HepG2 (cell line): ENCODE results near the gene PARK7. TPM values are rescaled to one million over a fixed set of nuclear protein-coding genes. Genes with fewer than 3 reads are reported as not detected.
A peak's percentile ranks its signal among the peaks of the same experiment; 100 is the strongest.

Experiments used
- ATAC-seq: fragments of 200-7000 bp; cut with Tn5 transposase; 3 replicates; pipeline ENCODE4 v1.9.1; 2020; ENCODE audit warnings: mild to moderate bottlenecking, moderate library complexity
- BruUV-seq: library from RNA; stranded (reverse); fragments of 400-500 nt; replicated peaks from 2 replicates; lab custom pipeline; 2021; lab: Mats Ljungman, UMichigan
- CTCF ChIA-PET: fragments of 300-600 bp; formaldehyde crosslinking; extraction: SDS; loops from one replicate; lab custom pipeline; 2021; ENCODE audit warnings: low total read pairs, inconsistent platforms, low intra/inter-chr PET ratio; lab: Yijun Ruan, JAX
- POLR2A ChIA-PET: fragments of 350-600 bp; sonication (Branson Sonifier 250); formaldehyde crosslinking; loops from one replicate; lab custom pipeline; 2020; ENCODE audit warnings: antibody characterized with exemption, inconsistent platforms; lab: Yijun Ruan, JAX
- DNase-seq: peaks from one replicate; pipeline ENCODE4 v3.0.0-alpha.2; 2015; ENCODE audit warnings: low spot score
- FAIRE-seq: peaks from 3 replicates; lab custom pipeline; 2011; peaks lifted over from hg19 to GRCh38; lab: Jason Lieb, UNC
- H2AFZ ChIP-seq: one replicate; pipeline ENCODE4 v1.6.1; 2011; ENCODE audit warnings: low read length, inconsistent platforms
- H3K27ac ChIP-seq: fragments of 300-600 bp; 3 replicates; pipeline ENCODE4 v1.8.0; 2011; ENCODE audit warnings: mixed run types, mild to moderate bottlenecking, mixed read lengths, low read length, inconsistent platforms; ENCODE audit not compliant: insufficient read depth; ENCODE audit errors: extremely low read length
- H3K27me3 ChIP-seq, 2 experiments: fragments of 200-600 bp in 1 of 2; 2 replicates in 1 of 2; 3 replicates in 1 of 2; pipeline versions ENCODE4 v1.6.0 to v1.8.0; 2011; ENCODE audit warnings: low read length in 2 of 2, mild to moderate bottlenecking in 2 of 2, moderate library complexity in 2 of 2, inconsistent platforms in 1 of 2; ENCODE audit not compliant: insufficient read depth in 2 of 2, control insufficient read depth in 1 of 2
- H3K36me3 ChIP-seq, 2 experiments: fragments of 200-600 bp in 1 of 2; replicated peaks in 1 of 2; 2 replicates in 1 of 2; 3 replicates in 1 of 2; pipeline versions ENCODE4 v1.5.1 to v1.8.0; 2011; ENCODE audit warnings: low read length in 2 of 2, inconsistent platforms in 1 of 2; ENCODE audit not compliant: insufficient read depth in 2 of 2, control insufficient read depth in 1 of 2
- H3K4me1 ChIP-seq: 2 replicates; pipeline ENCODE4 v1.5.1; 2012; ENCODE audit warnings: low read length, inconsistent platforms; ENCODE audit not compliant: insufficient read depth
- H3K4me2 ChIP-seq: 2 replicates; pipeline ENCODE4 v1.6.0; 2011; ENCODE audit warnings: low read depth, low read length, inconsistent platforms
- H3K4me3 ChIP-seq, 3 experiments: fragments of 200-600 bp in 1 of 3; sonication (generic), shearing (Covaris generic) in 1 of 3; replicated peaks in 1 of 3; 2 replicates each; pipeline ENCODE4 v1.5.1; 2011 to 2016; ENCODE audit warnings: low read length in 3 of 3, inconsistent platforms in 2 of 3, low read depth in 2 of 3, mild to moderate bottlenecking in 2 of 3, control low read depth in 1 of 3, mixed read lengths in 1 of 3; ENCODE audit not compliant: insufficient read depth in 1 of 3
- H3K79me2 ChIP-seq: one replicate; pipeline ENCODE4 v1.6.1; 2011; ENCODE audit warnings: low read length, inconsistent platforms; ENCODE audit not compliant: insufficient read depth
- H3K9ac ChIP-seq: 2 replicates; pipeline ENCODE4 v1.6.0; 2011; ENCODE audit warnings: mild to moderate bottlenecking, low read depth, low read length, inconsistent platforms; ENCODE audit not compliant: insufficient read depth
- H3K9me3 ChIP-seq: 2 replicates; pipeline ENCODE4 v1.5.1; 2012; ENCODE audit warnings: mild to moderate bottlenecking, low read length
- H4K20me1 ChIP-seq: 2 replicates; pipeline ENCODE4 v1.6.0; 2011; ENCODE audit warnings: inconsistent platforms, mild to moderate bottlenecking, low read length, moderate library complexity; ENCODE audit not compliant: insufficient read depth
- CBX5 ChIP-seq: sonication (generic); formaldehyde crosslinking; IDR thresholded peaks from 2 replicates; pipeline ENCODE4 v1.4.0; 2020; ENCODE audit warnings: missing genetic modification reagents, borderline replicate concordance
- CREB1 ChIP-seq, 2 experiments: fragments of 450-650 bp in 1 of 2; IDR thresholded peaks; 2 replicates each; pipeline ENCODE4 v1.6.1; 2016 to 2017; ENCODE audit warnings: control low read depth in 1 of 2, mild to moderate bottlenecking in 1 of 2, missing compliant biosample characterization in 1 of 2, missing genetic modification characterization in 1 of 2
- HMG20A ChIP-seq: IDR thresholded peaks from 2 replicates; pipeline ENCODE4 v1.6.1; 2016; ENCODE audit warnings: borderline replicate concordance
- HOXA7 ChIP-seq: sonication (generic); formaldehyde crosslinking; IDR thresholded peaks from 2 replicates; pipeline ENCODE4 v1.8.1; 2022; ENCODE audit warnings: mild to moderate bottlenecking, missing genetic modification reagents, moderate library complexity
- NCOR1 ChIP-seq: fragments of 200-600 bp; sonication (generic); IDR thresholded peaks from 2 replicates; pipeline ENCODE4 v1.7.0; 2017; ENCODE audit warnings: antibody characterized with exemption, low read length, borderline replicate concordance
- NFE2L1 ChIP-seq: sonication (generic); formaldehyde crosslinking; IDR thresholded peaks from 2 replicates; pipeline ENCODE4 v1.4.0; 2020; ENCODE audit warnings: missing genetic modification reagents, mild to moderate bottlenecking, borderline replicate concordance
- NFIC ChIP-seq: IDR thresholded peaks from 2 replicates; pipeline ENCODE4 v1.6.1; 2012; ENCODE audit warnings: mild to moderate bottlenecking, low read length, inconsistent platforms
- RNF2 ChIP-seq: fragments of 450-650 bp; conservative IDR thresholded peaks from 2 replicates; pipeline ENCODE4 v1.6.1; 2016; ENCODE audit warnings: low read depth
- SNAI1 ChIP-seq: sonication (generic); formaldehyde crosslinking; IDR thresholded peaks from 2 replicates; pipeline ENCODE4 v1.5.0; 2020; ENCODE audit warnings: mild to moderate bottlenecking, missing genetic modification reagents, borderline replicate concordance
- ZFP82 ChIP-seq: sonication (generic); formaldehyde crosslinking; IDR thresholded peaks from 2 replicates; pipeline ENCODE4 v1.5.1; 2020; ENCODE audit warnings: mild to moderate bottlenecking, missing genetic modification reagents, borderline replicate concordance
- ZMYM2 ChIP-seq: sonication (generic); formaldehyde crosslinking; IDR thresholded peaks from 2 replicates; pipeline ENCODE4 v1.8.0; 2022; ENCODE audit warnings: mild to moderate bottlenecking, missing genetic modification reagents
- ZNF468 ChIP-seq: sonication (generic); formaldehyde crosslinking; IDR thresholded peaks from 2 replicates; pipeline ENCODE4 v1.8.0; 2022; ENCODE audit warnings: mild to moderate bottlenecking, moderate library complexity, missing genetic modification reagents
- ZNF652 ChIP-seq: IDR thresholded peaks from 2 replicates; pipeline ENCODE4 v1.6.1; 2016; ENCODE audit warnings: low read depth, borderline replicate concordance
- WGBS: methylation state at CpG from one replicate; pipeline ENCODE4 v1.1.6; 2017; ENCODE audit warnings: low lambda C conversion rate; 5-methylcytosine and 5-hydroxymethylcytosine counted together
- in situ Hi-C: cut with HindIII; loops from 2 replicates; pipeline ENCODE4 v1.10.0; 2017; ENCODE audit warnings: low pct_unique_long_range_greater_than_20kb; ENCODE audit not compliant: extremely low pct_ligation_motif_present
- intact Hi-C: fragments of 100-400 bp; cut with micrococcal nuclease; formaldehyde crosslinking; loops from one replicate; pipeline ENCODE4 v1.10.0; 2022; ENCODE audit not compliant: unreplicated experiment
- polyA plus RNA-seq, 8 experiments: library from polyadenylated mRNA; depleted of rRNA in 3 of 8; stranded (reverse) in 7 of 8; unstranded in 1 of 8; fragments of >200 nt; fragmentation: Illumina TruSeq in 4 of 8; extraction: Trizol in 4 of 8; gene quantifications; 2 replicates each; pipeline versions ENCODE4 v1.2.1 to v1.2.3, GENCODE V29; 2011 to 2016; ENCODE audit warnings: low read depth in 4 of 8, missing spikeins in 1 of 8, mixed read lengths in 1 of 8; ENCODE audit not compliant: insufficient read depth in 1 of 8
- total RNA-seq, 5 experiments: library from RNA; depleted of rRNA; stranded (reverse); fragments of >200 nt; fragmentation: Illumina TruSeq; extraction: Trizol; gene quantifications; 2 replicates each; pipeline ENCODE4 v1.2.3, GENCODE V29; 2016; ENCODE audit warnings: low read depth in 1 of 5
- TF ChIP-seq, protein P1 (sequence below): IDR thresholded peaks from 2 replicates; pipeline ENCODE4 v1.6.1; 2016; ENCODE audit warnings: low read depth, missing genetic modification reagents, missing compliant biosample characterization
- TF ChIP-seq, protein P2 (sequence below): sonication (generic); formaldehyde crosslinking; IDR thresholded peaks from 2 replicates; pipeline ENCODE4 v1.4.0; 2020; ENCODE audit warnings: missing genetic modification reagents
- TF ChIP-seq, protein P3 (sequence below): sonication (generic); formaldehyde crosslinking; IDR thresholded peaks from 2 replicates; pipeline ENCODE4 v1.4.0; 2020; ENCODE audit warnings: low read depth, mild to moderate bottlenecking, missing genetic modification reagents

Gene PARK7
- total and polyA plus RNA-seq, 2 of the 13 experiments (the other 11 are each of a cell fraction or from before 2014, with no cell fraction given): 212 to 296 TPM

DNA sequence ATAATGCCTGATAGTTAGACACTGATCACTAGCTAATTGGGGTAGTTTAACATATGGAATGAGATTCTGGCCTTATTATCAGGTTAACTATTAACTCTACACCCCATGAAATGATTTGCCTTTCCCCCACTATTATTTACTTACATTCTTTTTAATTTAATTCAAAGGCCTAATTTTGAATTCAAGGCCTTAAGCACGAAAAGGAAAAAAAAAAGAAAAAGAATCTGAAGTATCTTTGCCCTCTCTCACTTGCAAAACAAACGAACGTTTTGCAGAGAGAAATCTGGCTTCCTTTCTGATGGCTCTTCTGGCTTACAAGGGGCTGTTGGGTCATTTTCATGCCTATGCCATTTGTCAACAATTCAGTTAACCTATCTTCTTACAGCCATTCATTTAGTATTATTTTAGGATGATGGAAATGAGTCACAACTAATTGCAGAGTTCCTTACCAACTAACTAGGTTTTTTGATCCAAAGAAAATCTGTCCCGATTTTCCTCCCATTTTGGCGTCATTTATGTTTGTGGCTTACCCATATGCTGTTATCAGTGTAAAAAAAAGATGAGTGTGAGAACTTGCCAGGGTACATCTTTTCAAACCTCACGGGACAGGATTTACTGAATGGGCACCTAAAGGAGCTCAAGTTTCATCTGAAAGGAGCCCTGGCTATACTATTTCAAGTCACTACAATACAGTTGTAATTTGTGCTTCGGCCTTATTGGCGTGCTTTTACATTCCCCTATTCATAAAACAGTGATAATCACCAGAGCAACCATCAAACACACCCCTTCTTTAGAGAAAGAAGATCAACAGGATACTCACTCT is 66.4 kb downstream of the PARK7 start:
- H3K36me3 ChIP-seq: peaks cover 2 to 21% of the 10 kb centered on the region in 2 experiments; a peak in 4 of 5 replicates
- H3K4me1 ChIP-seq: peaks cover 41% of the 10 kb centered on the region
- intact Hi-C loops: loop anchor here (1.0 to 10.0 kb wide), 7 partner anchors 49 to 287 kb away; no protein-coding TSS in a partner anchor
- peaks cover 31% of the 10 kb centered on the region for H4K20me1 ChIP-seq
- POLR2A ChIA-PET: interaction anchor here (0.6 to 3.7 kb wide), 44 partner anchors 11 to 322 kb away, joined by 3 to 99 read pairs (median 8); partner anchors contain the start of gene PARK7
- H3K27ac ChIP-seq: peak overlapping the region; percentile 99
- H3K4me3 ChIP-seq: peak overlapping the region; percentile 5 to 31 (median 20); a peak in 5 of 6 replicates
- H3K9me3 ChIP-seq: no peaks in the 10 kb centered on the region
- no TSS peak for BruUV-seq
- WGBS: 8% methylated on average over 8 of the region's 8 CpGs
- CTCF ChIA-PET: no interaction called here
- H3K4me2 ChIP-seq: peak overlapping the region; percentile 65
- in situ Hi-C loops: loop anchor here (10.0 to 25.0 kb wide), 2 partner anchors 109 to 207 kb away; no protein-coding TSS in a partner anchor
- no peak for FAIRE-seq
- DNase-seq: peak; percentile 76
- ATAC-seq: no peak
- H3K79me2 ChIP-seq: peaks cover 51% of the 10 kb centered on the region
- peak overlapping the region; percentile 100 for H3K9ac ChIP-seq
- H2AFZ ChIP-seq: no peak overlapping the region
- peaks cover 0 to 5% of the 10 kb centered on the region in 2 experiments; a peak in 1 of 5 replicates for H3K27me3 ChIP-seq
- TF ChIP-seq RNF2: no peak
- TF ChIP-seq, protein P1, sequence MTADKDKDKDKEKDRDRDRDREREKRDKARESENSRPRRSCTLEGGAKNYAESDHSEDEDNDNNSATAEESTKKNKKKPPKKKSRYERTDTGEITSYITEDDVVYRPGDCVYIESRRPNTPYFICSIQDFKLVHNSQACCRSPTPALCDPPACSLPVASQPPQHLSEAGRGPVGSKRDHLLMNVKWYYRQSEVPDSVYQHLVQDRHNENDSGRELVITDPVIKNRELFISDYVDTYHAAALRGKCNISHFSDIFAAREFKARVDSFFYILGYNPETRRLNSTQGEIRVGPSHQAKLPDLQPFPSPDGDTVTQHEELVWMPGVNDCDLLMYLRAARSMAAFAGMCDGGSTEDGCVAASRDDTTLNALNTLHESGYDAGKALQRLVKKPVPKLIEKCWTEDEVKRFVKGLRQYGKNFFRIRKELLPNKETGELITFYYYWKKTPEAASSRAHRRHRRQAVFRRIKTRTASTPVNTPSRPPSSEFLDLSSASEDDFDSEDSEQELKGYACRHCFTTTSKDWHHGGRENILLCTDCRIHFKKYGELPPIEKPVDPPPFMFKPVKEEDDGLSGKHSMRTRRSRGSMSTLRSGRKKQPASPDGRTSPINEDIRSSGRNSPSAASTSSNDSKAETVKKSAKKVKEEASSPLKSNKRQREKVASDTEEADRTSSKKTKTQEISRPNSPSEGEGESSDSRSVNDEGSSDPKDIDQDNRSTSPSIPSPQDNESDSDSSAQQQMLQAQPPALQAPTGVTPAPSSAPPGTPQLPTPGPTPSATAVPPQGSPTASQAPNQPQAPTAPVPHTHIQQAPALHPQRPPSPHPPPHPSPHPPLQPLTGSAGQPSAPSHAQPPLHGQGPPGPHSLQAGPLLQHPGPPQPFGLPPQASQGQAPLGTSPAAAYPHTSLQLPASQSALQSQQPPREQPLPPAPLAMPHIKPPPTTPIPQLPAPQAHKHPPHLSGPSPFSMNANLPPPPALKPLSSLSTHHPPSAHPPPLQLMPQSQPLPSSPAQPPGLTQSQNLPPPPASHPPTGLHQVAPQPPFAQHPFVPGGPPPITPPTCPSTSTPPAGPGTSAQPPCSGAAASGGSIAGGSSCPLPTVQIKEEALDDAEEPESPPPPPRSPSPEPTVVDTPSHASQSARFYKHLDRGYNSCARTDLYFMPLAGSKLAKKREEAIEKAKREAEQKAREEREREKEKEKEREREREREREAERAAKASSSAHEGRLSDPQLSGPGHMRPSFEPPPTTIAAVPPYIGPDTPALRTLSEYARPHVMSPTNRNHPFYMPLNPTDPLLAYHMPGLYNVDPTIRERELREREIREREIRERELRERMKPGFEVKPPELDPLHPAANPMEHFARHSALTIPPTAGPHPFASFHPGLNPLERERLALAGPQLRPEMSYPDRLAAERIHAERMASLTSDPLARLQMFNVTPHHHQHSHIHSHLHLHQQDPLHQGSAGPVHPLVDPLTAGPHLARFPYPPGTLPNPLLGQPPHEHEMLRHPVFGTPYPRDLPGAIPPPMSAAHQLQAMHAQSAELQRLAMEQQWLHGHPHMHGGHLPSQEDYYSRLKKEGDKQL (CRISPR knock-in tag): peak; percentile 28; the same call in 1 of the 2 replicates
- no peak for TF ChIP-seq ZNF468 (CRISPR knock-in tag)
- TF ChIP-seq, protein P2, sequence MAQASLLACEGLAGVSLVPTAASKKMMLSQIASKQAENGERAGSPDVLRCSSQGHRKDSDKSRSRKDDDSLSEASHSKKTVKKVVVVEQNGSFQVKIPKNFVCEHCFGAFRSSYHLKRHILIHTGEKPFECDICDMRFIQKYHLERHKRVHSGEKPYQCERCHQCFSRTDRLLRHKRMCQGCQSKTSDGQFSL: no peak
- TF ChIP-seq CBX5 (CRISPR knock-in tag): no peak
- TF ChIP-seq HMG20A (CRISPR knock-in tag): peak; percentile 42; the same call in 1 of the 2 replicates
- peak; percentile 38 for TF ChIP-seq NCOR1
- TF ChIP-seq ZFP82 (CRISPR knock-in tag): 0 out of 2 replicates have a peak, but pooled peaks have one; percentile 76
- no peak for TF ChIP-seq HOXA7 (CRISPR knock-in tag)
- no peak for TF ChIP-seq SNAI1 (CRISPR knock-in tag)
- TF ChIP-seq ZMYM2 (CRISPR knock-in tag): 0 out of 2 replicates have a peak, but pooled peaks have one; percentile 36
- TF ChIP-seq, protein P3, sequence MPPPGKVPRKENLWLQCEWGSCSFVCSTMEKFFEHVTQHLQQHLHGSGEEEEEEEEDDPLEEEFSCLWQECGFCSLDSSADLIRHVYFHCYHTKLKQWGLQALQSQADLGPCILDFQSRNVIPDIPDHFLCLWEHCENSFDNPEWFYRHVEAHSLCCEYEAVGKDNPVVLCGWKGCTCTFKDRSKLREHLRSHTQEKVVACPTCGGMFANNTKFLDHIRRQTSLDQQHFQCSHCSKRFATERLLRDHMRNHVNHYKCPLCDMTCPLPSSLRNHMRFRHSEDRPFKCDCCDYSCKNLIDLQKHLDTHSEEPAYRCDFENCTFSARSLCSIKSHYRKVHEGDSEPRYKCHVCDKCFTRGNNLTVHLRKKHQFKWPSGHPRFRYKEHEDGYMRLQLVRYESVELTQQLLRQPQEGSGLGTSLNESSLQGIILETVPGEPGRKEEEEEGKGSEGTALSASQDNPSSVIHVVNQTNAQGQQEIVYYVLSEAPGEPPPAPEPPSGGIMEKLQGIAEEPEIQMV (CRISPR knock-in tag): no peak
- no peak for TF ChIP-seq ZNF652
- TF ChIP-seq NFIC: no peak
- TF ChIP-seq CREB1 (IDR thresholded peaks at IDR 0.05): no peak
- peak; percentile 71 for TF ChIP-seq CREB1 (CRISPR knock-in tag; IDR thresholded peaks at IDR 0.05)
- no peak for TF ChIP-seq NFE2L1 (CRISPR knock-in tag)
